IPS-20b (cell line): ENCODE measurements around the gene PHTF1.

ENCODE experiments used
- H3K27ac ChIP-seq: one replicate; pipeline ENCODE4 v1.5.1; 2013; ENCODE audit warnings: low read length
- H3K27me3 ChIP-seq: 2 replicates; pipeline ENCODE4 v1.6.1; 2013; ENCODE audit warnings: mild to moderate bottlenecking, low read length, inconsistent platforms; ENCODE audit not compliant: insufficient read depth
- H3K36me3 ChIP-seq: 2 replicates; pipeline ENCODE4 v1.6.1; 2013; ENCODE audit warnings: low read depth, mild to moderate bottlenecking, inconsistent platforms, low read length, moderate library complexity; ENCODE audit not compliant: insufficient read depth
- H3K4me1 ChIP-seq: 2 replicates; pipeline ENCODE4 v1.6.1; 2013; ENCODE audit warnings: mild to moderate bottlenecking, control low read depth, inconsistent platforms, low read length, moderate library complexity; ENCODE audit not compliant: insufficient read depth
- H3K4me3 ChIP-seq: 2 replicates; pipeline ENCODE4 v1.5.1; 2013; ENCODE audit warnings: mild to moderate bottlenecking, low read length, inconsistent platforms
- H3K9ac ChIP-seq: 2 replicates; pipeline ENCODE4 v1.6.1; 2013; ENCODE audit warnings: low read depth, mild to moderate bottlenecking, inconsistent platforms, low read length, moderate library complexity
- H3K9me3 ChIP-seq: 2 replicates; pipeline ENCODE4 v1.6.1; 2013; ENCODE audit warnings: mild to moderate bottlenecking, low read depth, low read length, inconsistent platforms; ENCODE audit not compliant: insufficient read depth

PHTF1 gene

GRCh38 chr1:113660088-113660487 lies 99.2 kb downstream of the PHTF1 start:
- H3K9ac ChIP-seq: no peak overlapping the region
- no peaks in the 10 kb centered on the region for H3K36me3 ChIP-seq
- no peaks in the 10 kb centered on the region for H3K9me3 ChIP-seq
- H3K27ac ChIP-seq: no peak overlapping the region
- H3K4me3 ChIP-seq: no peak overlapping the region
- no peaks in the 10 kb centered on the region for H3K4me1 ChIP-seq
- H3K27me3 ChIP-seq: no peaks in the 10 kb centered on the region

GRCh38 chr1:113659556-113659955 lies 99.7 kb downstream of the PHTF1 start:
- no peak overlapping the region for H3K4me3 ChIP-seq
- no peaks in the 10 kb centered on the region for H3K36me3 ChIP-seq
- H3K9ac ChIP-seq: no peak overlapping the region
- H3K4me1 ChIP-seq: no peaks in the 10 kb centered on the region
- H3K27ac ChIP-seq: no peak overlapping the region
- H3K9me3 ChIP-seq: no peaks in the 10 kb centered on the region
- H3K27me3 ChIP-seq: no peaks in the 10 kb centered on the region

- H3K36me3 ChIP-seq: no peaks in the 10 kb centered on the region
- no peaks in the 10 kb centered on the region for H3K27me3 ChIP-seq
- no peak overlapping the region for H3K27ac ChIP-seq
- H3K9ac ChIP-seq: no peak overlapping the region
- H3K9me3 ChIP-seq: no peaks in the 10 kb centered on the region
- H3K4me1 ChIP-seq: no peaks in the 10 kb centered on the region
- no peak overlapping the region for H3K4me3 ChIP-seq
These were observed 100.3 kb downstream of the PHTF1 start for GRCh38 chr1:113659035-113659434.

GRCh38 chr1:113657556-113658063 lies 101.7 kb downstream of the PHTF1 start:
- H3K9ac ChIP-seq: no peak overlapping the region
- H3K9me3 ChIP-seq: no peaks in the 10 kb centered on the region
- H3K27ac ChIP-seq: no peak overlapping the region
- no peaks in the 10 kb centered on the region for H3K27me3 ChIP-seq
- no peak overlapping the region for H3K4me3 ChIP-seq
- H3K36me3 ChIP-seq: no peaks in the 10 kb centered on the region
- H3K4me1 ChIP-seq: no peaks in the 10 kb centered on the region

DNA sequence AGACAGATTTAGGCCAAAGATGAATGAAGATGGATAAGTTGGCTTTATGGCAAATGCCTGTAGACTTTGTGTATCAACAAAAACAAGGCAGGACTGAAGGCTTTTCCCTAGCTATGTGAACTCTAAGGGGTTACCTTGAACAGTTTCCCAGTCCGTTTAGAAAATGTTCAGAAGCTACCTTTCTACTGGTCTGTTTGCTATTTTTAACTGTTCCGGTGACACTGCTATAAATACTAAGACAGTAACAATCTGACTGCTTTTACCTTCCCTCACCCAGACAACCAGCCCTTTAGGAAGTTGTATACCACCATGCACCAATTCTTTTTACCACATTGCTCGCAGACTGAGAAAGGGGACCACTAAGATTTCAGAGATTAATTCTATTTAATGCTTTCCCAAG lies 102.2 kb downstream of the PHTF1 start:
- H3K36me3 ChIP-seq: no peaks in the 10 kb centered on the region
- no peak overlapping the region for H3K27ac ChIP-seq
- no peak overlapping the region for H3K4me3 ChIP-seq
- H3K27me3 ChIP-seq: no peaks in the 10 kb centered on the region
- H3K4me1 ChIP-seq: no peaks in the 10 kb centered on the region
- no peak overlapping the region for H3K9ac ChIP-seq
- no peaks in the 10 kb centered on the region for H3K9me3 ChIP-seq

- no peaks in the 10 kb centered on the region for H3K4me1 ChIP-seq
- no peak overlapping the region for H3K4me3 ChIP-seq
- no peak overlapping the region for H3K9ac ChIP-seq
- no peaks in the 10 kb centered on the region for H3K9me3 ChIP-seq
- H3K27ac ChIP-seq: no peak overlapping the region
- no peaks in the 10 kb centered on the region for H3K36me3 ChIP-seq
- H3K27me3 ChIP-seq: no peaks in the 10 kb centered on the region
These were observed 104.4 kb downstream of the PHTF1 start for GRCh38 chr1:113654883-113655282.

- no peaks in the 10 kb centered on the region for H3K9me3 ChIP-seq
- no peaks in the 10 kb centered on the region for H3K36me3 ChIP-seq
- H3K9ac ChIP-seq: no peak overlapping the region
- H3K27me3 ChIP-seq: no peaks in the 10 kb centered on the region
- no peaks in the 10 kb centered on the region for H3K4me1 ChIP-seq
- H3K4me3 ChIP-seq: no peak overlapping the region
- no peak overlapping the region for H3K27ac ChIP-seq
These were observed 105.5 kb downstream of the PHTF1 start for GRCh38 chr1:113653741-113654140.

- Histone ChIP-seq H3K9me3 (no peaks in the 10 kb centered on the region), H3K9ac (no peak overlapping the region), H3K4me3 (no peak overlapping the region), H3K27me3 (no peaks in the 10 kb centered on the region), H3K4me1 (no peaks in the 10 kb centered on the region), H3K27ac (no peak overlapping the region), H3K36me3 (no peaks in the 10 kb centered on the region)
These were observed 106.5 kb downstream of the PHTF1 start for GRCh38 chr1:113652771-113653170.

GRCh38 chr1:113648478-113648877 lies 110.8 kb downstream of the PHTF1 start:
- Histone ChIP-seq H3K36me3 (no peaks in the 10 kb centered on the region), H3K9ac (no peak overlapping the region), H3K27me3 (no peaks in the 10 kb centered on the region), H3K9me3 (no peaks in the 10 kb centered on the region), H3K27ac (no peak overlapping the region), H3K4me3 (no peak overlapping the region), H3K4me1 (no peaks in the 10 kb centered on the region)

- H3K27ac ChIP-seq: no peak overlapping the region
- no peaks in the 10 kb centered on the region for H3K9me3 ChIP-seq
- H3K36me3 ChIP-seq: no peaks in the 10 kb centered on the region
- no peaks in the 10 kb centered on the region for H3K4me1 ChIP-seq
- H3K27me3 ChIP-seq: no peaks in the 10 kb centered on the region
- H3K9ac ChIP-seq: no peak overlapping the region
- H3K4me3 ChIP-seq: no peak overlapping the region
These were observed 112.1 kb downstream of the PHTF1 start for GRCh38 chr1:113647164-113647563.
